Peyer's patch (tissue), 4 donors: ENCODE results near the gene MESP2. TPM values are rescaled to one million over a fixed set of nuclear protein-coding genes. Genes with fewer than 3 reads are reported as not detected.

ENCODE experiments used
- DNase-seq, 3 donors: peaks; one replicate each; pipeline ENCODE4 v3.0.0-alpha.2; 2017 to 2019
- H3K27ac ChIP-seq, 4 donors: fragments of 200-600 bp; sonication (generic); one replicate each; pipeline ENCODE4 v1.5.1; 2016 to 2019
- H3K27me3 ChIP-seq, 2 donors: fragments of 200-600 bp; sonication (generic); one replicate each; pipeline ENCODE4 v1.5.1; 2019
- H3K36me3 ChIP-seq, 3 donors: fragments of 200-600 bp; sonication (generic); one replicate each; pipeline ENCODE4 v1.5.1; 2016 to 2019
- H3K4me1 ChIP-seq, 4 donors: fragments of 200-600 bp; sonication (generic); one replicate each; pipeline ENCODE4 v1.5.1; 2016 to 2019
- H3K4me3 ChIP-seq, 4 donors: fragments of 200-600 bp; sonication (generic); 1 replicate in 3 of 4; 2 replicates in 1 of 4; pipeline ENCODE4 v1.5.1; 2016 to 2019; ENCODE audit warnings: mild to moderate bottlenecking in 1 of 4
- H3K9me3 ChIP-seq, 4 donors: fragments of 200-600 bp; sonication (generic); one replicate each; pipeline ENCODE4 v1.5.1; 2016 to 2019; ENCODE audit warnings: mild to moderate bottlenecking in 1 of 4
- POLR2A ChIP-seq, 2 donors: fragments of 450-650 bp; IDR thresholded peaks; one replicate each; pipeline ENCODE4 v1.5.1; 2017; ENCODE audit warnings: antibody characterized with exemption in 2 of 2, mild to moderate bottlenecking in 2 of 2, moderate library complexity in 2 of 2
- total RNA-seq, 4 donors: library from RNA; depleted of rRNA; stranded (reverse); fragments of >200 nt; gene quantifications; one replicate each; pipeline ENCODE4 v1.1.0, GENCODE V29; 2016
- TF ChIP-seq, protein P1 (sequence below), 6 experiments: fragments of 450-650 bp in 4 of 6; fragments of 200-600 bp in 2 of 6; sonication (generic) in 1 of 6; IDR thresholded peaks; one replicate each; pipeline ENCODE4 v1.5.1; 2017 to 2019; ENCODE audit warnings: antibody characterized with exemption in 6 of 6, mild to moderate bottlenecking in 3 of 6, moderate library complexity in 1 of 6

The MESP2 gene
- total RNA-seq, 4 donors from 2014 or later, result not detected

DNA sequence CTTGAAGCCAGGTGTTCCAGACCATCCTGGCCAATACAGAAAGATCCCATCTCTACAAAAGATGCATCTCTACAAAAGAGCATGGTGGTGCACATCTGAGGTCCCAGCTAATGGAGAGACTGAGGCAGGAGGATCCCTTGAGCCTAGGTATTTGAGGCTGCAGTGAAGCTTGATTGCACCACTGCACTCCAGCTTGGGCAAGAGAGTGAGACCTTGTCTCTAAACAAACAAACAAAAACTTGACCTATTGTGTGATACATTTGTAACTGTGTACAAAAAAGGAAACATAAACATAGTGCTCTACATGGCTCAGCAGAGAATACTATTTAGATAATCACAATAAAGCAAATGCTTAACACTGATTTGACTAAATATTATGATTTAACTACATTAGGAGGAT, 19.9 kb downstream of the MESP2 start:
- DNase-seq, result no peak
- H3K36me3 ChIP-seq, result peaks cover 0 to 67% (median 3%) of the 10 kb centered on the region in 3 donors
- no peak overlapping the region for H3K4me3 ChIP-seq

DNA sequence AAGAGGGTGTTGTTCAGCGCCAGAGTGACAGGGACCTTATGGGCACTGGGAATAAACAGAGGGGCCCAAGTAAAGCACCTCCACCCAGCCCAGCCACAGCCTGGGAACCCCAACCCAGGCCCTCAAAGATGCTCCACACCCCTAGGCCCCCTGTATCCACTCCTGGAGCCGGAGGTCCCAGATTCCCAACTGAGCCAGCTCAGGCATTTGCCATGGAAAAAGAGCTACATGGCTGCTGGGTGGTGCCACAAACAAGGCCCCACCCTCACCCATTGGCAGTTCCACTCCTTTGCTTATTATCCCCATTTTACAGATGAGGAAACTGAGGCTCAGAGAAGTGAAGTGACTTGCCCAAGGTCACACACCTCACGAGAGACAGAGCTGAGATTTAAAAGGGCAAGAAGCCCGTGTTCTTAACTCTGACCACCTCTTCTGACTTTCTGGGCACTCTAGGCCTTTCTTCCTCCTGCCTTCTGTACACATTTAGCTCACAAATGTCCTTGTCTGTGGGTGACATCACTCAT, 21.6 kb downstream of the MESP2 start:
- Histone ChIP-seq H3K4me3 (peak overlapping the region in 1 of 4 donors; percentile 3), H3K9me3 (no peaks in the 10 kb centered on the region), H3K36me3 (peaks cover 0 to 67% (median 3%) of the 10 kb centered on the region in 3 donors), H3K4me1 (peaks cover 0 to 10% (median 0%) of the 10 kb centered on the region in 4 donors), H3K27me3 (no peaks in the 10 kb centered on the region), H3K27ac (peak overlapping the region in 1 of 4 donors; percentile 47)
- DNase-seq, result no peak
- TF ChIP-seq POLR2A (IDR thresholded peaks at IDR 0.05), result no peak
- TF ChIP-seq, protein P1, sequence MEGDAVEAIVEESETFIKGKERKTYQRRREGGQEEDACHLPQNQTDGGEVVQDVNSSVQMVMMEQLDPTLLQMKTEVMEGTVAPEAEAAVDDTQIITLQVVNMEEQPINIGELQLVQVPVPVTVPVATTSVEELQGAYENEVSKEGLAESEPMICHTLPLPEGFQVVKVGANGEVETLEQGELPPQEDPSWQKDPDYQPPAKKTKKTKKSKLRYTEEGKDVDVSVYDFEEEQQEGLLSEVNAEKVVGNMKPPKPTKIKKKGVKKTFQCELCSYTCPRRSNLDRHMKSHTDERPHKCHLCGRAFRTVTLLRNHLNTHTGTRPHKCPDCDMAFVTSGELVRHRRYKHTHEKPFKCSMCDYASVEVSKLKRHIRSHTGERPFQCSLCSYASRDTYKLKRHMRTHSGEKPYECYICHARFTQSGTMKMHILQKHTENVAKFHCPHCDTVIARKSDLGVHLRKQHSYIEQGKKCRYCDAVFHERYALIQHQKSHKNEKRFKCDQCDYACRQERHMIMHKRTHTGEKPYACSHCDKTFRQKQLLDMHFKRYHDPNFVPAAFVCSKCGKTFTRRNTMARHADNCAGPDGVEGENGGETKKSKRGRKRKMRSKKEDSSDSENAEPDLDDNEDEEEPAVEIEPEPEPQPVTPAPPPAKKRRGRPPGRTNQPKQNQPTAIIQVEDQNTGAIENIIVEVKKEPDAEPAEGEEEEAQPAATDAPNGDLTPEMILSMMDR (IDR thresholded peaks at IDR 0.05), result no peak

More for the DNA sequence above, 19.9 kb downstream of the MESP2 start:
- no peaks in the 10 kb centered on the region for H3K27me3 ChIP-seq
- H3K27ac ChIP-seq, result peak overlapping the region in 1 of 4 donors; percentile 14
- no peaks in the 10 kb centered on the region for H3K9me3 ChIP-seq
- TF ChIP-seq POLR2A (IDR thresholded peaks at IDR 0.05), result no peak
- TF ChIP-seq, protein P1 (IDR thresholded peaks at IDR 0.05), result no peak
- H3K4me1 ChIP-seq, result peaks cover 0 to 10% (median 0%) of the 10 kb centered on the region in 4 donors

DNA sequence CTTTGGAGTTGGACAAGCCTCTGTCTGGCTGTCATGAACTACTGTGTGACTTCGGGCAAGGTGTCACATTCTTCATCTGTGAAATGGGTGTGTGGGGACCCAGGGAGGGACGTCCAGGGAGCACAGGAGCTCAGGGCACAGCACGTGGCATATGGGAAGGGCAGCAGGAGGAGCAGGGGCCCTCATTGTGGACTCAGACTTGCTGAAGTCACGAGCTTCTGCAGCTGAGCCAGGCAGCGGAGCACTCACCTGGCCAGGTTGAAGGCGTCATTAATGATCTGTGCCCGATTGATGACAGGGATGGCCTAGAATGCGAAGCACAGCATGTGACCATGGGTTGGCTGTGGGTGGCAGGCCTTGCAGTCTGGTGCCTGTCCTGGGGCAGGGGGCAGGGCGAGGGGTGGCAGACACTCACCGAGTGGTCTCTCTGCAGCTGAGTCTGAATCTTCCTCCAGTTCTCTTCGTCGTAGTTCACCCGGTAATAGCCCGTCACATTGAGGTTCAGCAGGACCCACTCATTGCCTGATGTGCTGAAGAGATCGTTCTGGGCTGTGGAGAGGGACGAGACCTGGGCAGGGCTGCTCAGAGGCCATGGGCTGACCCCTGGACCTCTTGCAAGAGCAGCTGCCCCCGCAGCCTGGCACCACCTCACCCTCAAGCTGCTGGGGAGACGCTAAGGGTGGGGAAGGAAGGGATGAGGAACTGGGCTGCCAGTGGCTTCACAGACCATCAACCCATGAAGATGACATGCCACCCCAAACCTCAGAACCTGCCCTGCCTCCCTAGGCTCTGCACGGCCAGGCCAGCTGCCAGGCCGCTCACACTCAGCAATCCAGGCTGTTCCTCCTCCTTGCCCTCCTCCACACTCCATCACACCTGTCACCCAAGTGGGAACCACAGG, 23.1 kb downstream of the MESP2 start:
- no peak for TF ChIP-seq POLR2A (IDR thresholded peaks at IDR 0.05)
- TF ChIP-seq, protein P1 (IDR thresholded peaks at IDR 0.05), result no peak
- Histone ChIP-seq H3K27me3 (no peaks in the 10 kb centered on the region), H3K4me3 (peak overlapping the region in 2 of 4 donors; percentile 26 to 73), H3K27ac (peak overlapping the region in 2 of 4 donors; percentile 15 to 47), H3K4me1 (peaks cover 0 to 6% (median 0%) of the 10 kb centered on the region in 4 donors), H3K36me3 (peaks cover 0 to 72% (median 0%) of the 10 kb centered on the region in 3 donors), H3K9me3 (no peaks in the 10 kb centered on the region)
- DNase-seq, result peak in 1 of 3 donors; percentile 53

DNA sequence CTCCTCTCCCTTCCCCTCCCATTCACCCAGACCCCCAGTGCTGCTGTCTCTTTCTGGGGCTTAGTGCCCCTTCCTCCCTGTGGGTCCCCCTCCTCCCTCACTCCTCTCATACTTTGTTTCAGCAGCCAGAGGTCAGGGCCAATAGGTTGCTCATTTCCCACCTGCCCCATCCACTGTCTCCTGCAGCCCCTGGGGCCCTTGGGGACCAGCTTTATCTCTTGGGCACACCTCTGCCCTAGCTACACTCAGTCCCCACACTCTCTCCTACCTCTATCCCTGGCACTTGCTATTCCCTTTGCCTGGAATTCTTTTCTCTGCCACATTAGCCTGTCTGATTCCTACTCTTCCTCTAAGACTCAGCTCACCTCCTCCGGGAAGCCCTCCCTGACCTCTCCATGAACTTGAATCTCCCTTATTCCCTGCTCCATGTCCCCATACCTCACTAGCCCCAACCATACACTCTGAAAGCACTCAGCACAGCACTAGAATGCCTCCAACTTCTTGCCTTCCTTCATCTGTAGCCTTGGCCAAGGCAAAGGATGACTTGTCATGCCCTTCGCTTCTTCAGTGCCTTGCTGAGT, 23.9 kb downstream of the MESP2 start:
- H3K9me3 ChIP-seq, result no peaks in the 10 kb centered on the region
- no peak for TF ChIP-seq POLR2A (IDR thresholded peaks at IDR 0.05)
- TF ChIP-seq, protein P1 (IDR thresholded peaks at IDR 0.05), result no peak
- peak overlapping the region in 2 of 4 donors; percentile 15 to 47 for H3K27ac ChIP-seq
- H3K4me1 ChIP-seq, result peaks cover 0 to 6% (median 0%) of the 10 kb centered on the region in 4 donors
- peaks cover 0 to 77% (median 0%) of the 10 kb centered on the region in 3 donors for H3K36me3 ChIP-seq
- H3K4me3 ChIP-seq, result peak overlapping the region in 2 of 4 donors; percentile 26 to 73
- H3K27me3 ChIP-seq, result no peaks in the 10 kb centered on the region
- no peak for DNase-seq

DNA sequence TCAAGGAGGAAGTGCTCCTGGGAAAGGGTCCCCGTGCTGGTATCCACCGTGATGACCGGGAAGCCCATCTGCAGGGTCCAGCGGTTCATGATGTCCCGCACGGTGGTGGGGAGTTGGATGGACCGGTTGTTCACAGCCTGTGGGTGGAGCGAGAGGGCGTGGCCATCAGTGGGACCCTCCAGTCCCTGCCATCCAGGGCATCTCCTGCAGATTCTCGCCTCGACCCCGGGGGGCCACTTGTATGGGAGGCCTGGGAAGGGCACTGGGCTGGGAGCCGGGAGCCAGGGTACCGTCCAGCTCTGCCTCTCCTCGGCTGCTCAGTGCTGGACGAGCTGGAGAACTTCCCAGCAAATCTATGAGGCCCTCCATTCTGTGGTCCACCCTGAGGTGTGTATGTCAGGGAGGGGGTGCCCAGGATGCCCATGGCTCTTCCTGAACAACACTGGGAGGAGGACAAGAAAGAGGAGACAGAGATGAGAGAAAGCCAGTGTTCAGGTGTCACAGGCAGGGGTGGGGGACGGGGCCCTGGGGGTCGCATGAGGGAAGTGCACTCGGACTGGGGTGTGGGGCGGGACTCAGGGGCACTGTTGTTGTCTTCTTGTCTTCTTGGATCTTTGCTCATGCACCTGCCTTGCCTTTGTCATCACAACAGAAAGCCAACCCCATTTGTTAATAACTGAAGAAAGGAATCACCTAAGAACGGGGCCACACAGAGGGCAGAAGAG, 25.5 kb downstream of the MESP2 start:
- TF ChIP-seq, protein P1 (IDR thresholded peaks at IDR 0.05), result no peak
- TF ChIP-seq POLR2A (IDR thresholded peaks at IDR 0.05), result peak in 1 of 2 donors; percentile 24
- H3K4me3 ChIP-seq, result peak overlapping the region in 2 of 4 donors; percentile 58 to 73
- H3K27me3 ChIP-seq, result no peaks in the 10 kb centered on the region
- DNase-seq, result peak in 1 of 3 donors; percentile 54
- H3K27ac ChIP-seq, result peak overlapping the region in 2 of 4 donors; percentile 89 to 92
- no peaks in the 10 kb centered on the region for H3K4me1 ChIP-seq
- H3K9me3 ChIP-seq, result no peaks in the 10 kb centered on the region
- peaks cover 0 to 77% (median 0%) of the 10 kb centered on the region in 3 donors for H3K36me3 ChIP-seq
